Right ventricle myocardium inferior (tissue), 1 donor: ENCODE results near the gene TPRX1. TPM values are rescaled to one million over a fixed set of nuclear protein-coding genes. Genes with fewer than 3 reads are reported as not detected.

Experiments used
- ATAC-seq: fragments of 200-7000 bp; cut with Tn5 transposase; one replicate; pipeline ENCODE4 v1.9.1; 2020; ENCODE audit warnings: mild to moderate bottlenecking, moderate library complexity
- DNase-seq: peaks from one replicate; pipeline ENCODE4 v3.0.0; 2021; ENCODE audit errors: missing footprints
- intact Hi-C: fragments of 100-400 bp; cut with DNase I; formaldehyde crosslinking; loops from one replicate; pipeline ENCODE4 v1.11.0; 2022
- total RNA-seq: library from RNA; stranded (reverse); fragmentation: NEBNext Ultra II Directional; extraction: Animal tissue kit (Norgen Biotek cat#: 25700); gene quantifications from one replicate; pipeline ENCODE4 v1.2.1, GENCODE V29; 2021
- donor health status: DM: no; HTN: yes; CAD: no; lungs with severe emphysema.

The TPRX1 gene
- total RNA-seq, 1 donor from 2014 or later = not detected

DNA sequence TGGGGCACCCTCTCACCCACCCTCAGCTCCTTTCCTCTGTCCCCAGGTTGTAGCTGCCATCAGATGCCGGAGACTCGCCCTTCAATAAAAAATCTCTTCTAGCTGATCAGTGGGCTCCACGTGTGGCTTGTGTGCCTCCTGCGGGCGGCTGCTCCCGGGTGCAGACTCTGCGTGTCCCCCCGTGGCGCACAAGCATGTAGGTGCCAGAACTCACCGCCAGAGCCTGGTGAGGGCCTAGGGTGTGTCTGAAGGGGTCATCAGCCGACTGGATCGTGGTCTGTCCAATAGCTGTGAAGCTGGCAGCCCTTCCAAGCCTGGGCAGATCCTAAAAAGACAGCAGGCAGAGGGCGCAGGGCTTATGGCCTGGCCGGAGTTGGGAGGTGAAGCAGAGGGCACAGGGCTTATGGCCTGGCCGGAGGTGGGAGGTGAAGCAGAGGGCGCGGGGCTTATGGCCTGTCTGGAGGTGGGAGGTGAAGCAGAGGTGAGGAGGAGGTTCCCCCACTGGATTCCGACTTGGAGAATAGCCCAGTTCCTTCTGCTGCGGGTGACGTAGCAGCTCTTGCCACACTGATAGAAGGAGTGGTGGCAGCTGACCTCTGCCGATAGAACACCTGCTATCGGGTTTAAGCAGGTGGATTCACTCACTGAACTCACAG is 47.3 kb downstream of the TPRX1 start:
- intact Hi-C loops = no loop called here
- ATAC-seq (no peak), DNase-seq (peak; percentile 45)

DNA sequence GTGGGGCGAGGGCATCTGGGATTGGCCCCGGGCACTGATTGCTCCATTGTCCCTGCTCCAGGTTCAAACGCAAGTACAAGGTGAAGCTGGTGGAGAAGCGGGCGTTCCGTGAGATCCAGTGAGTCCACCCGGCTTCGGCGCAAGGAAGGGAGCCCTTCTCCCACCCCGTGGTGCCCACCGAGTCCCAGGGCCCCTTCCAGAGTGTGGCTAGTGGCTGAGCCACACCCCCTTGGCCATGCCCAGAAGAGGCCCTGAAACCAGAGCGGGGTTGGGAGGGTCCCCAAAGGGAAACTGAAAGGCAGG is 47.8 kb downstream of the TPRX1 start:
- DNase-seq = peak; percentile 23
- intact Hi-C loops = no loop called here
- no peak for ATAC-seq

DNA sequence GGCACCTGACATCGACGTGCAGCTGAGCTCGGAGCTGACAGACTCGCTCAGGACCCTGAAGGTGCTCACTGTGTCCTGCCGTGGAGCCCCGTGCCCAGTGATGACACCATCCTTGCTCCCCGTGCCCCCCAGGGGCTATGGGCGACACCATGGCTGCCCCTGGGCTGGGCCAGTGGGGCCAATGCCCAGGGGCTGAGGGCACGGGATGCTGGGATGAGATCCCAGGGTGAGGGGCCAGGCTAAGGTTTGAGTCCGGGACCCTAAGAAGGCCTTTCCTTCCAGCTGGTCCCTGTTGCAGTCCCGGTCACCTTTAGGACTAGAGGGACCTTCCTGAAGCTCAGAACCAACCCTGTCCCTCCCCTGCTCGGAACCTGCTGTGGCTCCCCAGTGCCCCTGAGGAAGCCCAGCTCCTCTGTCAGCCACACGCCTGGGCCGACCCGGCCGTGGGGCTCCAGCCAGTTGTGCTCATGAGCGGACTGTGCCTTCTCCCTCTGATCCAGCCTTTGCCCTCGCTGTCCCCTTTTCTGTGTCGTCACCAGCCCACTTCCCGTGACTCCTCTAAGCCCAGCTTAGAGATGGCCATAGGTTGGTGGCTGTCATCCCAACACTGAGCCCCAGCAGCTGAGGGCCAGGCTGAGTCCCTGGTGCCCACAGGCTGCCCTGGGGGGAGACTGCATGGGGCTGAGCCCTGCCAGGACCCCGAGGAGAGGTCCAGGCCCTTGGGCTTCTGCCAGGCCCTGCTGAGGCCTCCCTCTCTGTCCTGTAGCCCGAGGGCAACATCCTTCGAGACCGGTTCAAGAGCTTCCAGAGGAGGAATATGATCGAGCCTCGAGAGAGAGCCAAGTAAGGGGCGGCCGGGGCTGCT is 48.4 kb downstream of the TPRX1 start:
- no peak for ATAC-seq
- intact Hi-C loops = no loop called here

DNA sequence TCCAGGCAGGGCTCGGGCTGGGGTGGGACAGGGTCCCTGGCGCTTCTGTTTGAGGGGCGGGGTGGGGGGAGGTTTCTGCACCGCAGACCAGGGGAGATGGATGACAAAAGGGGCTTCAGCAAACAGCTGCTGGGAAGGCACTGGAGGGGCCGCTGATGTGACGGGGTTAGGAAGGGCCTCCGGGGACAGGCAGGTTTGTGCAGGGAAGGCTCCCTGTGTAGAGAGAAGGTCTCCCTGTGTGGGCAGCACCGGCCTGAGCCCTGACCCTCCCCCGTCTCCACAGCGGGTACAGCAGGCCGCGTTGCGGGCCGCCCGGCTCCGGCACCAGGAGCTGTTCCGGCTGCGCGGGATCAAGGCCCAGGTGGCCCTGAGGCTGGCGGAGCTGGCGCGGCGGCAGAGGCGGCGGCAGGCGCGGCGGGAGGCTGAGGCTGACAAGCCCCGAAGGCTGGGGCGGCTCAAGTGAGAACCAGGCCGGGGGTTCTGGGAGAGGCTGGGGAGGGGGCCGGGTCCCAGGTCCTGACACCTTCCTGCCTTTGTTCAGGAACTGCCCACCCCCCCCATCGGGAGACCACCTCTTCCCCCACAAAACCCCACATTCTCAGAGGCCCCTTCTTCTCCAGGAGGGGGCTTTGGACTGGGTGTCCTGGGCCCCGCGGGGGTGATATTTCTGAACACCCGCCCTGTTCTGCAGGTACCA is 49.1 kb downstream of the TPRX1 start:
- intact Hi-C loops = no loop called here
- DNase-seq (peak; percentile 55), ATAC-seq (no peak)

More for the DNA sequence above, 48.4 kb downstream of the TPRX1 start:
- peak; percentile 33 for DNase-seq

DNA sequence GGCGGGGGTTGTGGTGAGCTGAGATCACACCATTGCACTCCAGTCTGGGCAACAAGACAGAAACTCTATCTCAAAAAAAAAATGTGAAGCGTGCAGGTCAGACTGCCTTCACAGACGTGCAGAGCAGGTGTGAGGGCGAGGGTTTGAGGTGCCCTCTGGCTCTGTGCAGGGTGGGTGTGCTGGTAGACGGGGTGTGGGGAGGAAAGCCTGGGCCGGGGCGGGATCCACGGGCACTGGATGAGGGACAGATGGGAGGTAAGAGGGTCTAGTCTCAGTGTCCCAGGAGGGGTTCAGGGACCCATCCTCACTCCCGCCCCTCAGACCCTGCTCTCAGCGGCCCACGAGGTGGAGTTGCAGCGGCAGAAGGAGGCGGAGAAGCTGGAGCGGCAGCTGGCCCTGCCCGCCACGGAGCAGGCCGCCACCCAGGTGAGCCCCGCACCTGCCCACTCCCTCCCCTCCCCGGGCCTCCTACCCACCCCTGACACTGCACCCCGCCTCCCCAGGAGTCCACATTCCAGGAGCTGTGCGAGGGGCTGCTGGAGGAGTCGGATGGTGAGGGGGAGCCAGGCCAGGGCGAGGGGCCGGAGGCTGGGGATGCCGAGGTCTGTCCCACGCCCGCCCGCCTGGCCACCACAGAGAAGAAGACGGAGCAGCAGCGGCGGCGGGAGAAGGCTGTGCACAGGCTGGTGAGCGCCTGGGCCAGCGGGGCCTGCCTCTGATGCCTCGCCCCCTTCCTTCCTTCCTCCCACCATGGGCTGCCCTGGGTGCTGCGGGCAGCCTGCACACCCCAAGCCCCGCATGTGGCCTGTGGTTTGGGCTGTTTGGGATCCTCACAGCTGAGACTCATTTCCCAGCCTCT is 49.9 kb downstream of the TPRX1 start:
- intact Hi-C loops = no loop called here
- ATAC-seq = no peak

DNA sequence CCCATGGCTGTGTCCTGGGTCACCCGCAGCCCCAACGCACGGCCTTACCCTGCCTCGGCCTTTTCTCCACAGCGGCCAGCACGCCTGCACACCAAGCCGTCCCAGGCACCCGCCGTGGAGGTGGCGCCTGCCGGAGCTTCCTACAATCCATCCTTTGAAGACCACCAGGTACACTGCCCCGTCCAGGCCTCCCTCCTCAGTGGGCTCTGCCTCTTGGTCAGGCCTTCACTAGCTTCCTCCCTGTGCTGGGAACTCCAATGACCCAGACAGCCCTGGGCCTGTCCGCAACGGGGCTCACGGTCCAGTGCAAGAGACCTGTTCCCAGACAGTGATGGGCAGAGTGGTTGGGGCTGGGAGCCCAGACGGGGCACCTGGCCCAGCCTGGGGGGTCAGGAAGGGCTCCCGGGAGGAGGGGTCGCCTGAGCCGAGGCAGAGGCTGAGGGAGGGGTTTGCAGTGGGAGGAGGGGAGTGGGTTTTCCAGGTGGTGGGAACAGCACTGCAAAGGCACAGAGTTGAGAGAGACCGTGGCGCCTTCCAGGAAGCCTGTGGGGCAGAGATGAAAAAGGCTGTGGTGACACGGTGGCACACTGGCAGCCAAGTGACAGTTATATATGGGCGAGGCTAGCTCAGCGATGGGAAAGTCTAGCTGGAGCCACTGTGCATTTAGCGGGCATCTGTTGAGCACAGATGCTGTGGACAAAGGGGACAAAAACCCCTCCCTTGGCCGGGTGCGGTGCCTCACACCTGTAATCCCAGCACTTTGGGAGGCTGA is 51.7 kb downstream of the TPRX1 start:
- intact Hi-C loops = no loop called here
- ATAC-seq = no peak

More for the DNA sequence above, 49.9 kb downstream of the TPRX1 start:
- peak; percentile 49 for DNase-seq

More for the DNA sequence above, 51.7 kb downstream of the TPRX1 start:
- DNase-seq = peak; percentile 11

Other genes with a start within 250 kb of the TPRX1 start
- gene ZNF541, start 231.4 kb downstream of the TPRX1 start, total RNA-seq = 1.2 TPM
- gene BICRA, start 195.4 kb downstream of the TPRX1 start, total RNA-seq = 8.8 TPM
- 60.5 TPM for gene EHD2, start 91.1 kb downstream of the TPRX1 start, total RNA-seq
- 172 TPM for gene NOP53, start 59.0 kb downstream of the TPRX1 start, total RNA-seq
- 1,425 TPM for gene SELENOW, start 25.8 kb downstream of the TPRX1 start, total RNA-seq
- gene CRX, start 17.4 kb upstream of the TPRX1 start, total RNA-seq = not detected
- not detected for gene TPRX2, start 54.7 kb upstream of the TPRX1 start, total RNA-seq
- not detected for gene SULT2A1, start 81.8 kb upstream of the TPRX1 start, total RNA-seq
- gene BSPH1, start 187.6 kb upstream of the TPRX1 start, total RNA-seq = not detected
- not detected for gene ELSPBP1, start 190.1 kb upstream of the TPRX1 start, total RNA-seq
- gene CABP5, start 239.5 kb upstream of the TPRX1 start, total RNA-seq = not detected